GM21423 (cell line): Measurements from ENCODE around the gene SBNO2.
"Not testable (repeated sequence)": the region's sequence is repeated elsewhere in the genome, so short reads cannot be mapped to it uniquely, and the experiment has no call there.

Experiments used
- ATAC-seq: cut with Tn5 transposase; IDR thresholded peaks from one replicate; pipeline ENCODE4 v1.9.1; 2021; ENCODE audit warnings: mild to moderate bottlenecking, moderate library complexity; ENCODE audit not compliant: unreplicated experiment

The SBNO2 gene

GRCh38 chr19:1173845-1174809, at the start of gene SBNO2:
Gene SBNO2, minus strand, starts transcription at chr19:1174268. Its CDS starts 19,992 bp downstream, at chr19:1154276.
- ATAC-seq = peak; percentile 62

- no peak for ATAC-seq
Observed at GRCh38 chr19:1223018-1223855, 49.2 kb upstream of the SBNO2 start.

GRCh38 chr19:1222394-1222793, 48.3 kb upstream of the SBNO2 start:
- ATAC-seq = no peak

- no peak for ATAC-seq
Observed at GRCh38 chr19:1221904-1222255, 47.8 kb upstream of the SBNO2 start.

GRCh38 chr19:1220976-1221903, 47.2 kb upstream of the SBNO2 start:
- no peak for ATAC-seq

GRCh38 chr19:1220477-1220930, 46.4 kb upstream of the SBNO2 start:
- ATAC-seq = no peak

- ATAC-seq = no peak
Observed at GRCh38 chr19:1219786-1220476, 45.9 kb upstream of the SBNO2 start.

GRCh38 chr19:1218751-1219567, 44.9 kb upstream of the SBNO2 start:
- ATAC-seq = no peak

- no peak for ATAC-seq
Observed at GRCh38 chr19:1217366-1217765, 43.3 kb upstream of the SBNO2 start.

GRCh38 chr19:1216756-1217155, 42.7 kb upstream of the SBNO2 start:
- ATAC-seq = no peak

GRCh38 chr19:1214862-1215731, 41.0 kb upstream of the SBNO2 start:
- ATAC-seq = no peak

GRCh38 chr19:1214299-1214861, 40.3 kb upstream of the SBNO2 start:
- no peak for ATAC-seq

GRCh38 chr19:1213391-1214286, 39.6 kb upstream of the SBNO2 start:
- ATAC-seq = no peak

- ATAC-seq = no peak
Observed at GRCh38 chr19:1211494-1212234, 37.6 kb upstream of the SBNO2 start.

- ATAC-seq = no peak
Observed at GRCh38 chr19:1210227-1210538, 36.1 kb upstream of the SBNO2 start.

GRCh38 chr19:1208830-1209229, 34.8 kb upstream of the SBNO2 start:
- not testable (repeated sequence) for ATAC-seq
